Hematopoietic multipotent progenitor cell treated with erythropoietin and hydrocortisone succinate and interleukin-3 and kit ligand, for 15 days (in vitro differentiated cells): ENCODE data around the gene ELAVL2.

Experiments used
- DNase-seq: peaks from one replicate; pipeline ENCODE4 v3.0.0-alpha.2; 2015; ENCODE audit warnings: low spot score

ELAVL2 gene

GRCh38 chr9:23659346-23660006 is 166.6 kb downstream of the ELAVL2 start:
- DNase-seq, result no peak

GRCh38 chr9:23658376-23659258 is 167.4 kb downstream of the ELAVL2 start:
- DNase-seq, result no peak

GRCh38 chr9:23651051-23651450 is 175.0 kb downstream of the ELAVL2 start:
- no peak for DNase-seq

- DNase-seq, result no peak
Measured at GRCh38 chr9:23648651-23649050, 177.4 kb downstream of the ELAVL2 start.

GRCh38 chr9:23644896-23645295 is 181.1 kb downstream of the ELAVL2 start:
- no peak for DNase-seq

- DNase-seq, result no peak
Measured at GRCh38 chr9:23644326-23644725, 181.7 kb downstream of the ELAVL2 start.

- no peak for DNase-seq
Measured at GRCh38 chr9:23643656-23644258, 182.3 kb downstream of the ELAVL2 start.
